NCI-H524 (cell line): ENCODE measurements around the gene ULBP3.
A peak's percentile ranks its signal among the peaks of the same experiment; 100 is the strongest.
"Not testable (repeated sequence)": the region's sequence is repeated elsewhere in the genome, so short reads cannot be mapped to it uniquely, and the experiment has no call there.

Source experiments
- DNase-seq, 2 experiments: peaks; one replicate each; lab custom pipeline; 2025; lab: John Stamatoyannopoulos, UW

The ULBP3 gene

DNA sequence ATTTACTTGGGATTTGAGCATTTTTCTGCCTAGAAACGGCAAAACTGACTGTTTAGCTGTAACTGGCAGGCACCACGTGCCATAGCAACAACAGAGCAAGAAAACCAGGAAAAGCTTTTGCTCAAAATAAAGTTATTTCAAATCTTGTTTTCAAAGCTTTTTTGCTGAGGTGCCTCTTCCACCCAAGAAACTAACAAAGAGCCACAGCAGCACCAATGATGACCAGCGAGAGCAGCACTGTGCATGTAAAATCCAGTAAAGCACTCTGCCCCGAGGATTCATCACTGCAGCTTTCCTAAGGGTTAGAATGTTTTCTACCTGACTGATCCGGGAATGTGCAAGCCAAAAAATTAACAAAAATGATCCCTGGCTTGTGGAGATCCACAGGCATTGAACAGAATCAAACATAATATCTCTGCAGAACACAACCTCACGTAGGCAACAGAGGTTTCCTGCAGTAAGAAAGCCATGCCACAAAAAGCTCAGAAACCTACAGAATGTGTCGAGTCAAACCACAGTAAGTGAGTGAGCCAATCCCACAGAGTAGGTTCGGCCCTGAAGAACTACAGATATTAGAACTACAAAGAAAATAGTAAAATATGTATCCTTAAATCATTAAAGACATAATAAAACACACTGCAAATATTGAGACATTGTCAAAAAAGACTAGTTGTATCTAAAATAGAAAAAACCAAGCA lies 7.4 kb upstream of the ULBP3 start:
- peak in 1 of 2 experiments; percentile 20 for DNase-seq

DNA sequence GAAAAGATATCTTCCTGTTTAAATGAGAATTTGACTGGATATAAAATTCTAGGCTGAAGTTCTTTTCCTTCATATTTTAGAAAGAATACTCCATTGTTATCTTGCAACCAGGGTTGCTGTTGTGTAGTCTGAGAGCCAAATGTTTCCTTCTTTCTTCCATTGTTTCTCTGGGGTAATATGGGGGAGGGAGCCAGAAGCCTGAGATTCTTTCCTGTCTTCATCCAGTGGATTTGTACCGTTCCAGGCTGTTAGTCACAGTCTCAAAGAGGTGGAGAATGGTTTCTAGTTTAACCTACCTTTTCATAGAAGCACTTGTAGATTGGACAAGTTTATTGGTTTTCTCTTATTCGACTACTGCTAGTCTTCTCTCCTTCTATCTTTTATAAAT lies 6.1 kb upstream of the ULBP3 start:
- no peak for DNase-seq

DNA sequence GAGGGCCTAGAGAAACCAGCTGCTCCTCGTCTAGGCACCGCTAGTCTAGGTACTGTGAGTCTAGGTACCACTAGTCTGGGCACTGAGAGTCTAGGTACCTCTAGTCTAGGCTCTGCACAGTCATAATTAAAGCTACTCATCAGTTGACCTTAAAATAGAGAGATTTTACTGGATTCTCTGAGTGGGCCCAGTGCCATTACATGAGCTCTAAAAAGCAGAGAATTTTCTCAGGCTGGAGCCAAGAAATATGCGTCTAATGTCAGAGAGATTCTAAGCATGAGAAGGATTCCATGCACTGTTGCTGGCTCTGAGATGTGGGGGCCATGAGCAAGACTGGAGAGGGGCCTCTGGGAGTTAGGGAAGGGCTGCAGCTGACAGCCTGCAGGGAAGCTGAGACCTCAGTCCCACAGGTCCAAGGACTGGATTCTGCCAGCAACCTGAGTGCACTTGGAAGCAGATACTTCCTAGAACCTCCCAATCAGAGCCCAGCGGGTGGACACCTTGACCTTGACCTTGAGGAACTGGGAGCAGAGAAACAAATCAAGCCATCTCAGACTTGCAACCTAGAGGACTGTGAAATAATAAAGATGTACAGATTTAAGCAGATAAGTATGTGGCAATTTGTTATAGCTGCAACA lies 5.6 kb upstream of the ULBP3 start:
- not testable (repeated sequence) for DNase-seq

DNA sequence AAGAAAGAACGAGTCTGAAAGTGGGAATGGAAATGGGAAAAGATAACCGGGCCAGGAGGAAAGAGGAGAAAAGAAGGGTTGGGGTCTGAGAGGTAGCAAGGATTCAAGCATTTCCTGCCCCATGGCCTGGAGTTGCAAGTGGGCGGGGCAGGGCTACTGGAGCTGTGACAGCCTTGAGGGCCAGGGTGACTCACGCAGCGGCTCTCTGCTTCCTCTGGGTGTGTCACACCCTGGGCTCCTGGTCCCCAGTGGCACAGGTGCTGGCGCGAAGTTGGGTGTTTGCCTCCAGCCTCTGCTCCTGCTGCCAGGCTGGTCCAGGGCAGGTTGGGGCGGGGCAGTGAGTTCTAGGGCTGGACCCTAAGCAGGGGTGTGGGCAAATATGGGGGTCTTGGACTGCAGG lies 3.3 kb upstream of the ULBP3 start:
- no peak for DNase-seq

DNA sequence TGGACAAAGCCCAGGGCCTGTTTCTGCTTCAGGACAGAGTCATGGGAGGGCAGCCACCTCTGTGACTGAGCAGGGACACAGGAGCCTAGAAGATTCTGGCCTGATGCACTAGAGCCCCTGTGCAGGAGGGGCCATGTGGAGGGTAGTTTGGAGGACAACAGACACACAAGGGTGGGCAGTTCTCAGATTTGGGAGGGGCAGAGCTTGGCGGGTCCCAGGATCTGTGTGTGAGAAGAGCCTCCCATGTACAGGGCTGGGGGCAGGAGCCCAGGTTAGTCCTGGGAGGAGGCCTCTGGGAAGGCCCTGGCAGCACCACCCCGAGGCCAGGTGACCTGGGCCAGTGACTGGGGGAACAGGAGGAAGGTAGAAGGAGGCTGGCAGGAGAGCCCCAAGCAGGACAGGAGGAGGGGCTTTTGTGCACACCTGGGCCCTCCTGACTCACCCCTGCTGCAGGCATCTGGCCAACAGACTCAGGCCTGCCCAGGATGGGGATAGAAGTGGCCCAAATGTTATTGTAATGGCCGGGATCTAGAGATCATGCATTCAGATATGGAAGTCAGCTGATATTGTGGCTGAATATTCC lies 1.4 kb upstream of the ULBP3 start:
- DNase-seq, result no peak

DNA sequence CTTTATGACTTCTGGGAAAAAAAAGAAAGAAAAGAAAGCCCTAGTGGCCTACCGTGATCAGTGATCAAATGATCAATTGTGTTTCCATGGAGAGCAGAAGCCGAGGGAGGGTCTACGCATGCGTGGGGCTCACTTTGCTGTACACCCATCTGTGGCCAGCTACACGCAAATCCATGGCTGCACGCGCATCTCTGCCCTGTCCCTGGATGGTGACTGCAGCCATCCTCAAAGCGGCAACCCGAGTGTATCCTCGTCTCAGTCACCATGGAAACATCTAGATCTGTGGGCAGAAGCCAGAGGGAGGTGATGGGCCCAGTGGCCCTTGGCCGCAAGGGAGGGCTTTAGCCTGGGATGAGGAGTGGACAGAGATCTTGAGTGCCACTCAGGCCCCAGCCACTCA lies 785 bp upstream of the ULBP3 start:
- DNase-seq, result peak; percentile 52 to 74

DNA sequence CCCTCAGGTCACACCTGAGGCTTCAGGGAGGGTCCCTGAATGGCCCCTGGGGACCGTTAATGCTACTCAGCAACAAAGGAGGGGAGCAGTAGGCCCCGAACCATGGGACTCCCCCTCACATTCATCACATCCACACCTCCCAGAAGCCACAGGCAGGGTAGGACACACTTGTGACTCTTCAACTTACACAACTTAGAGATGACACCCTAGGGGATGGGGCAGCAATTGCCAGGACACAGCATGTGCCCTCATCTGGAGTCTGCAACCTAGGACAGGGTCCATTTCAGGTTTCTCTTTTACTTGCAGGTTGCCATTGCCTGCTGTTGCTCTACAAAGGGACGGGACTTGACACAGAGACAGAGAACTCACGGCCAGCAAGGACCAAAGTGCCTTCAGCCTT lies 770 bp downstream of the ULBP3 start:
- DNase-seq, result no peak

DNA sequence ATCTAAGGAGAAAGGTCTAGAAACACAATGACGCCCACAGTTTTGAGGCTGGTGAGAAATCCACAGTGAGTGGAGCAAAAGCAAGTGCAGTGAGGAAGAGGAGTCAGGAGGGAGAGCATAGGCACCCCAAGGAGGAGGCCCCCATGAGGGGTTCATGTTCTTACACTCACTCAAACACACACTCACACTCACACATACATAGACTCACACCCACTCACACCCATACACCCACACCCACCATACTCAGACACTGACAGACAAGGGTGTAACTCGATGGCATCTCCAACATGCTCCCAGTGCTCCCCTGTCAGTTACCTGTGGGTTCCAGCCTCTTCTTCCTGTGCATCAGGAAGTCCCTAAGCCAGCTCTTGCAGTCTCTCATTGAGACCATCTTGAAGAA lies 3.8 kb downstream of the ULBP3 start:
- no peak for DNase-seq

DNA sequence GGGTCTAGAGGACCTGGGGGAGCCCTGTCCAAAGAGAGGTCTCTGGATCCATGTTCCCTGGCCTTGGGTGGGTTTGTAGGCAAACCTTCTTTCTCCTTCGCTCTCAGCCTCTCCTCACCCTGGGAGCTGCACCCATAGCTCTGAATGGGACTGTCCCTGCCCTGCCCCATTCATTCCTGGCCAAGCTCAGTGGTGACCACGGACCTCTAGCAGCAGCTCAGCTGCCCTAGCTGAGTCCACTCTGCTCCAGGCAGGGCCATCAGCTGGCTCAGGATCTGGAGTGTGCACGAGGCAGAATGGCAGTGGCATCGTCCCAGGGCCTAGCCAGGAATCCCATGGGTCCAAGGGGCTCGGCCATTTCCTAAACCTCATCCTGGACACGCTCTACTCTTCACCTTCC lies 5.3 kb downstream of the ULBP3 start:
- no peak for DNase-seq

DNA sequence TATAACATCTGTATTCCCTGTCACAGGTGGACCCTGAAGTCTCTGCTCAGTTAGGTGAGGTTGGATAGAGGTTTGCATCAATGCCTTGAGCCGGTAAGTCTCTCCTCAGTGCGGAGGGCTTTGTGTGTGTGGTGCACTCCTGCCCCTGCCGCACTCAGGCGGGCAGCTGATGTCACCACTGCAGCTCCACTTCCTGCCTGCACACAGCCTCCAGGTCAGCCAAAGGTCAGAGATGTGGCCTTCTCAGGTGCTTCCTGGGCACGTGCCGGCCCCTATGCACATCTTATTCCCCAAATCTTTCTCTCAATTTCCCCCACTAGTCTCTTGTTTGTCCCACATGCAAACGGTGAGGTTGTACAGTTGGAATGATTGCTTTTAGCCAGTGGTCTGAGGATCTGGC lies 8.9 kb downstream of the ULBP3 start:
- DNase-seq, result not testable (repeated sequence)

DNA sequence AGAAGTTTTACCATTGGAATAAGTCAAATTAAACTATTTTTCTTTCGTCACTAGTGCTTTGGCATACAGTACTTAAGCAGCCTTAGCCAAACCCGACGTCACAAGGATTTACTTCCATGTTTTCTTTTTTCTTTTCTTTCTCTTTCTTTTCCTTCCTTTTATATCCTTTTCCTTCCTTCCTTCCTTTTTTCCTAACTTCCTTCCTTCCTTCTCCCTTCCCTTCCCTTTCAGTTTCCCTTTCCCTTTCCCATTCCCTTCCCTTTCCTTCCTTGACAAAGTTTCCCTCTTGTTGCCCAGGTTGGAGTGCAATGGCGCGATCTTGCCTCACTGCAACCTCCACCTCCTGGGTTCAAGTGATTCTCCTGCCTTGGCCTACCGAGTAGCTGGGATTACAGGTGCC lies 9.9 kb downstream of the ULBP3 start:
- no peak for DNase-seq

DNA sequence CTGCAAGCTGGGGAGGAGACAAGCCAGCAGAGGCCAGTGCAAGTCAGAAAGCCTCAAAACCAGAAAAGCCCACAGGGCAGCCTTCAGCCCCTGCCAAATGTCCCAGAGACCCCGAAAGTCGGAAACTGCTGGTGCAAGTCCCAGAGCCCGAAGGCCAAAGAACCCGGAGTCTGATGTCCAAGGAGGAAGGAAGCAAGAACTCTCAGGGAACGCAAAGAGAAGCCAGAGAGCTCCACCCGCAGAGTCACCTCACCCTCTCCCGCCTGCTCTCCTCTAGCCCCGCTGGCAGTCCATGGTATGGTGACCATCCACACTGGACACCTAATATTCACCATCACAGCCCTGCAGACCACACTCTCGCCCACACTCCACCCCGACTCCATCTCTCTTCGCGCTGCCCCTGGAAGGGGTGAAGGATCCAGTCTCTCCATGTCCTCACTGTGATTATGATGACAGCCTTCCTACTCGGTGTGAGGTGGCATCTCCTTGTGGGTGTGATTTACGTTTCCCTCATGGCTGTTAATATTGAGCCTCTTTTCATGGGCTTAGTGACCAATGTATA lies 10.6 kb downstream of the ULBP3 start:
- no peak for DNase-seq

DNA sequence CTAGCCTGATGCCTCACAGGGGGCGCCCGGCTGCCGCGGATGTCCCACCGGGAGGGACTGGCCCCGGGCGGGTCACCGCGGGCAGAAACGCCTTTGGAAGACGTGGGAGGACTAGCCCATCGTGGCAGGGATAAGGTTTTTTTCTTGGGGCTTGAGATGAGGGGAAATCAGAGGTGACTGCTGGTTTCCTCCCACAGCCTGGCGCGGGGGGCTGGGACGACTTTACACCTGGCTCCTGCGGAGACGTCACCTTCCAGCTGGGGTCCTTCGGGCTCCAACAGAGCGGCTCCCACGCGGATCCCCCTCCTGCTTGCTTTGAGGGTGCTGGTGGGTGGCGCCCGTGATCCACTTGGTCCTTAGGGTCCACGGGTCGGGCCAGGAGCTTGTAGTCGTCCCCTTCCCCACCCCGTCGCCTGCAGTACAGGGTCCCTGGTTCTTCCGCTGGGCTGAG lies 11.4 kb downstream of the ULBP3 start:
- DNase-seq, result no peak

DNA sequence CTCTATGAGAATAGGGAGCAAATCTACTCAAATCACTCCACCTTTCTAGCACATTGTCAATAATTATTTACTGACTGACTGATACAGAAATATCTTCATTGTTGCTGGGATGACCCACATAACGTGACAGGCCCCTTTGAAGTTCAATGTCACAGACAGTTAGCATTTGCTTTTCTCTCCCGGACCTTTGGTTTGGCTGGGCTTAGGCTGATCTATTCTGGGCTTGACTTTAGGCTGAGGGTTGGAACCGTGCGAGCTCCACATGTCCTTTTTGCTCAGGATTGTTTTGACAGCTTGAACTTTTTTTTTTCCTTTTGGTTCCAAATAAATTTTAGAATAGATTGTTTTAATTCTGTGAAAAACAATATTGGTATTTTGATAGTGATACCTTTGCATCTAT lies 12.0 kb downstream of the ULBP3 start:
- DNase-seq, result no peak

DNA sequence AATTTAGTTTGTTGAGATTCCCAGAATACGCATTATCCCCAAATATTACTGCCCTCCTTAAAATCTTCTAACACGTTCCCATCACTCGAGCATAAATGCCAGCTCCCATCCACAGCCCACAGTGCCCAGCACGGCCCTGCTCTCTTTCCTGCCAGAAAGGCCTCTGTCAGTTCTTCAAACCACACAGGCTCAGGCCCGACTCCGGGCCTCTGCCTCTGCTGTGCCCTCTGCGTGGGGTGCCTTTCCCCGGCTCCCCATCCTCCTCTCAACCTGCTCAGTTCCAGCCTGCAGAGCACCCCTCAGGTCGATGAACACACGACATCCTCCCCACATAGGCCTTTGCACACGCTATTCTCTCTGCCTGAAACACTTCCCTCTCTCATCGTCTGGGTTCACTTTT lies 12.8 kb downstream of the ULBP3 start:
- no peak for DNase-seq

DNA sequence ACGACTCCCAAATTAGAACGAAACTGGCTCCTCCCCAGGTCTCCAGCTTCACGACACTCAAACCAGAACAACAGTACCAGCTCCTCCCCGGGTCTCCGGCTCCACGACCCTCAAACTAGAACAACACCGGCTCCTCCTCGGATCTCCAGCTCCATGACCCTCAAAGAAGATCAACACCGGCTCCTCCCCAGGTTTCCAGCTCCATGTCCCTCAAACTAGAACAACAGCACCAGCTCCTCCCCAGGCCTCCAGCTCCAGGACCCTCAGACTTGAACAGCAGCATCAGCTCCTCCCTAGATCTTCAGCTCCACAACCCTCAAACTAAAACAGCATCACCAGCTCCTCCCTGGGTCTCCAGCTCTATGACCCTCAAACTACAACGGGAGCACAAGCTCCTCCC lies 13.8 kb downstream of the ULBP3 start:
- DNase-seq, result no peak

DNA sequence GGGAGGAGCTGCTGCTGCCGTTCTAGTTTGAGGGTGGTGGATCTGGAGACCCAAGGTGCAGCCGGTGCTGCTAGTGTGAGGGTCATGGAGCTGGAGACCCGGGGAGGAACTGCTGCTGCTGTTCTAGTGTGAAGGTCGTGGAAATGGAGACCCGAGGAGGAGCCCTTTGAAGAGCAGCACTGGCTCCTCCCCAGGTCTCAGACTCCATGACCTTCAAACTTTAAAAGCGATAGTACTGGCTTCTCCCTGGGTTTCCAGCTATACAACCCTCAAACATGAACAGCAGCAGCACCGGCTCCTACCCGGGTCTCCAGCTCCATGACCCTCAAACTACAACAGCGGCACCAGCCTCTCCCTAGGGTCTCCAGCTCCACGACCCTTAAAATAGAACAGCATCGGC lies 15.5 kb downstream of the ULBP3 start:
- no peak for DNase-seq

DNA sequence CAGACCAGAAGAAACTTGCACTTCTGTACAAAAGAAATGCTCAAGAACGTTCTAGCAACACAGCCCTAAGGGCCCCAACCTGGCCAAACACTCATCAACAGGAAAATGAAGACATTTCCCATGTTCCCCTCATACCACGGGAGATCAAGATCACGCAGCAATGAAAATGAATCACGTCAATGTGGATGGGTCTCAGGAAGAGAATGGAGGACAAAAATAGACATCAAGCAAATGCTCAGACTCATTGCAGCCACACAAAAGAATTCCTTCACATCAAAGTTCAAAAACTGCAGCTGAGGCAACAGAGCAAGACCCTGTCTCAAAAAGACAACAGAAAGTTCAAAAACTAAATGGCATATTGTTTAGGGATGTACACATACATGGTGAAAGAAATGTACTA lies 18.1 kb downstream of the ULBP3 start:
- DNase-seq, result no peak

DNA sequence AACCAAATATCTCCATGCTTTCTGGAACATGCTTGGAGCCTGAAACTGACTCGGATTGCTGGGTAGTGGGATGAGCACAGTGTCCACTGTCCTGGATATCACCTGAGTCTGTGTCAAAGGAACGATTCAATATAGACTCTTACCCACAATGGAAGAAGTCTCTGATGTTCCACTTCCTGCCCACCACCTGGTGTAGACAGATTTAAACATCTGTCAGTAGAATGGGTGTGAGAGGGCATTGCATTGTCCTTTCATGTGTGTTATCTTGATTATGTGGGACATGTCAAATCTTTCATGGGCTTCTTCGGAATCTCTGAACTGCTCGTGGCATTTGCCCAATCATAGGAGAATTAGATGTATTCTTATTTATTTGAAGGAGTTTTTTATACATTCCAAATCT lies 20.8 kb downstream of the ULBP3 start:
- peak in 1 of 2 experiments; percentile 9 for DNase-seq

DNA sequence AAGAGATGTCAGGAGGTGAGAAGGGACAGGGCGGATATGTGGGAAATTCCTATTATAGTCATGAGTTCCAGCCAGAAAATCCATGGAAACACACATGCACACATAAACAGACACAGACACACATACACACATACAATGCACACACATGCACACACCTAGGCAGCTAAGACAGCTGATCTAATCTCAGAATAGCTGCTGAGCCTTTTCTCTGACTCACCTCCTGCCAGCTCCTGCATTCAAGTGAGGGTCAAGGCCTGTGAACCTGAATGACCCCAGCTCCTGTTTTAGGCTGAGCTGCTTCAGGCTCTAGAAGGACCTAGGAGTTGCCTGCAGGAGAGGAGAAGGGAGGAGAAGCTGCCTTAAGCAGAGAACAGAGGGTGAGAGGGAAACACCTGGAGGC lies 22.0 kb downstream of the ULBP3 start:
- DNase-seq, result no peak

DNA sequence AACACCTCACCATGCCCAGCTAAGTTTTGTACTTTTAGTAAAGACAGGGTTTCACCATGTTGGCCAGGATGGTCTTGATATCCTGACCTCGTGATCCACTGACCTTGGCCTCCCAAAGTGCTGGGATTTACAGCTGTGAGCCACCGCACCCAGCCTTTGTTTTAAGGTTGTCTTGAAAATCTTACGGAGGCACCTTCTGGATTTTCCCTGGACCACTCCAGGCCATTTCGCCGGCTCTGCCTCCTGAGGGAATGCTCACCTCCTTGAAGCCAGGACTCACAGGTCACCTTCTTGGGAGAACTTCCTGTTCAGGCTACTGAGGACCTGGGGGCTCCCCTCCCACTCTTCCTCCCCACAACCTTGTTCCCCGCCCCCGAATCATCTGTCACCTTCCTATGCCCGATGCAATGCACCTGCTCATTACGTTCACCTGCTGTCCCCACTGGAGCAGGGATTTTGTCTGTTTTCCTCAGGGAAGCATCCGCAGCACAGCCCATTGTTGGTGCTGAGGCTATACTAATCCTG lies 24.2 kb downstream of the ULBP3 start:
- no peak for DNase-seq

DNA sequence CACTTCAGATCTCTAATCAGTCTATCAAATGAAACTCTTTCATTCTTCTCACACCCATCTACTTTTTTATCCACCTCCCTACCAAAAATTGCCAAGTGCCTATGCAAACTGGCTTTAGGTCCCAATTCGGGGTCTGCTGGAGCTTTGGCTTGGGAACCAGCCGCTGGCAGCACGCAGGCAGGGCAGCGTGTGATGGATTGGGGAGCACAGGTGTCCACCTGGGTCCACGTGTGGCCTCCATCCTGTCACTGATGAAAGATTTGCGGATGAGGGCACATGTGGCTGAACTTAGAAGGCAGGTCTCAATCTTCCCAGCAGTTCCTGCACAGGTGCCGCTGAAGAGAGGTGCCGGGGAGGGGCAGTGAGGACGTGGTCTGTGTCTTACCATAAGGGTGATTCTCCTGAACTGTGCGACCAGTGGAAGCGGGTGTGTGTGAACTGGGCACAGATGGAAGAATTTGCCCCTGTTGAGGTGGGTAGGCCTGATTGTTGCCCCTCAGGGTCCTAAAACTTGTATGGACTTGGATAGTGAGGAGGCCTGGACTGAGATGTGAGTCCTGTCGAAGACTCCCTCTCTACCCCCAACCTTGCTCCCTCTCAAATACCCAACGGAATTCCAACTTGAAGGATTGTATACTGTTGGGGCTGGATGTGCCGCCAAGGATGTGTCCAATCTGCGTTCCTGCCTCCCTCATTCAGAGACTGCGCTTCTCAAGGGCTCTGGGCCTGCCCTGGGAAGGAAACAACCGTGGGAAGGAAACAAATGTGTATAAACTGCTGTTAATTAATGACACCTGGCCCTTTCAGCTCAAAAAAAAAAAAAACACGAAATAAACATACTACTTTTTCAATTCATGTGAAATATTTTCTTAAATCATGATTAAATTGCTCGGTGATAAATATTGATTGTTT lies 25.2 kb downstream of the ULBP3 start:
- no peak for DNase-seq
